Subcutaneous adipose tissue (tissue), 4 donors: Measurements from ENCODE around the gene LACTB. TPM values are rescaled to one million over a fixed set of nuclear protein-coding genes. Genes with fewer than 3 reads are reported as not detected.

Experiments
- total RNA-seq, 4 donors: library from RNA; depleted of rRNA; stranded (reverse); fragments of >200 nt; gene quantifications; one replicate each; pipeline ENCODE4 v1.1.0, GENCODE V29; 2016
- TF ChIP-seq, protein P1 (sequence below): fragments of 450-650 bp; IDR thresholded peaks from one replicate; pipeline ENCODE4 v1.5.1; 2016; ENCODE audit warnings: low read depth, mild to moderate bottlenecking, control low read depth, antibody characterized with exemption, moderate library complexity

Gene LACTB
- total RNA-seq, 4 donors from 2014 or later: 19.8 to 46.7 (median 30.0) TPM

DNA sequence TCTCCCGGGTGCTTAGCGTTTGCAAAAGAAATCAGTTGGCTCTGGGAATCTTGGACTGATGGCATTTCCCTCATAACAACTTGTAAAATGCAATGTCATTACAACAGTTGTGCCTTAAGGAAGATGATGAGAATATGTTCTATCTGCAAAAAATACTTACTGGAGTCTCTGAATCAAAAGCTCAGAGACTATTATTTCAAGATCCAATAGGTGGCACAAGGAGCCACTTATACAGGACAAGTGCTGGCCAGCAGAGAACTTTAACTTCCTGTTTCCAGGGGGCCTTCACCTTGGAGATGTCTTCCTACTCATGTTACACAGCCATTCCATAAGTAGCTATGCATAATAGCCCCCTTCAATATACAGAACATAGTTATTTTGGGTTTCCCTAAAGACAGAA, 44.6 kb downstream of the LACTB start:
- TF ChIP-seq, protein P1, sequence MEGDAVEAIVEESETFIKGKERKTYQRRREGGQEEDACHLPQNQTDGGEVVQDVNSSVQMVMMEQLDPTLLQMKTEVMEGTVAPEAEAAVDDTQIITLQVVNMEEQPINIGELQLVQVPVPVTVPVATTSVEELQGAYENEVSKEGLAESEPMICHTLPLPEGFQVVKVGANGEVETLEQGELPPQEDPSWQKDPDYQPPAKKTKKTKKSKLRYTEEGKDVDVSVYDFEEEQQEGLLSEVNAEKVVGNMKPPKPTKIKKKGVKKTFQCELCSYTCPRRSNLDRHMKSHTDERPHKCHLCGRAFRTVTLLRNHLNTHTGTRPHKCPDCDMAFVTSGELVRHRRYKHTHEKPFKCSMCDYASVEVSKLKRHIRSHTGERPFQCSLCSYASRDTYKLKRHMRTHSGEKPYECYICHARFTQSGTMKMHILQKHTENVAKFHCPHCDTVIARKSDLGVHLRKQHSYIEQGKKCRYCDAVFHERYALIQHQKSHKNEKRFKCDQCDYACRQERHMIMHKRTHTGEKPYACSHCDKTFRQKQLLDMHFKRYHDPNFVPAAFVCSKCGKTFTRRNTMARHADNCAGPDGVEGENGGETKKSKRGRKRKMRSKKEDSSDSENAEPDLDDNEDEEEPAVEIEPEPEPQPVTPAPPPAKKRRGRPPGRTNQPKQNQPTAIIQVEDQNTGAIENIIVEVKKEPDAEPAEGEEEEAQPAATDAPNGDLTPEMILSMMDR: no peak

- TF ChIP-seq, protein P1: no peak
Measured at GRCh38 chr15:63169788-63170187, 48.1 kb downstream of the LACTB start.

GRCh38 chr15:63172376-63172775, 50.7 kb downstream of the LACTB start:
- TF ChIP-seq, protein P1: no peak

- TF ChIP-seq, protein P1: no peak
Measured at GRCh38 chr15:63172851-63173451, 51.3 kb downstream of the LACTB start.

DNA sequence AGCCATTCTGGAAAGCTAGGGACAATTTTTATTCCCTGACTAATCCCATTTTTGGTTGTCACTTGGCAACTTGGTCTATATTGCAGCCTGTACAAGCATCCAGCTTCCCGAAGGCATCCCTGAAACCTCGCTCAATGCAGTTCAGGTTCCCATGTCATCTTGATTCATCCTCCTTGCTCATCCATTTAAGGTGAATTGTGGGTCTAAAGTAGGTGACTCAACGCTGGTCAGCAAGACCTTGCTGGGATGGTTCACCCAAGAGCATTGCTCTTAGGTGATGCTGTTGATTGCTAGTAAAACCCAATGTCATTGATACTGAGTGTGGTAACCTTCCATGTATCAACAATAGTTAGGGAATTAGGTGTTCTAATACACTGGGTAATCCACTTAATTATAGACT, 54.6 kb downstream of the LACTB start:
- TF ChIP-seq, protein P1: no peak

DNA sequence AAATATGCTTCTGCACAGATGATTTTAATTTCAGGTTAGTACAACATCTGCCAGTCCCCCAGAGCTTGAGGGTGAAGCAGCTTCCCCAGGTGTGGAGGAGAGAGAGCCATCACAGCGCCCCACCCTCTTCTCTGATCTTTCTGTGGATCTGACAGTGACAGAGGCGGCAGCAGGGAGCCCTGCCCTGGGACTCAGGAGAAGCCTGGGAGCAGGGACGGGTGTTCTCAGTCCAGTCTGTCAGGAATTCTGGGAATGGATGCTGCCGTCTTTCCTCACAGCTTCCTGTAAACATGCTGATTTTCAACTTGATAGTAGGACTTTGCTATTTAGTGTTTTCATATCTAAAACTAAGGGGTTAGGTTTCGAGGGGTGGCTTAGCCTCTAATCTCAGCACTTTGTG, 56.4 kb downstream of the LACTB start:
- TF ChIP-seq, protein P1: no peak

DNA sequence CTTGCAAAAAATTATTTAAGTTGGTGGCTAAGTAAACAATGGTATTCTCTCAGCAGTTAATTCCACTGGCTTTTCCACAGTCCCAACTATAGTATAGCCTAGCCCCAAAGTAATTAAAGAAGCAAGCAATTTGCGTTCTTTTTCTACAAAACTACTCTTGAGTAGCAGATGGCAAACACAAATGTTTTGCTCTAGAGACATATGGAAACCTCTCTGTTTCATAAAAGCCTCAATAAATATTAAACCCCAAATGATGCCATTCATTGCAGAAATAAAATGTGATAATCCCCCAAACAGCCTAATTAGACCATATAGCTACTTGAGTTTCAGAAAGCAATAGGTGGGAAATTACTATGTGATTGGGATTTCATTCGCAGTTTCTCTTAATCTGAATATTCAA, 59.1 kb downstream of the LACTB start:
- TF ChIP-seq, protein P1: no peak
